Activated CD4-positive, alpha-beta memory T cell treated with anti-CD3 and anti-CD28 coated beads, Interleukin-2, amount 10 ng/mL, durations not matched to agents 7 days and 5 days (primary cell): ENCODE measurements around the gene CDC27. TPM values are rescaled to one million over a fixed set of nuclear protein-coding genes. Genes with fewer than 3 reads are reported as not detected.
A peak's percentile ranks its signal among the peaks of the same experiment; 100 is the strongest.

ENCODE experiments used
- CTCF ChIA-PET: fragments of 350-600 bp; sonication (Branson Sonifier 250); formaldehyde crosslinking; loops from one replicate; lab custom pipeline; 2021; ENCODE audit warnings: antibody characterized with exemption, inconsistent platforms; lab: Charles Lee
- POLR2A ChIA-PET: fragments of 350-600 bp; sonication (Branson Sonifier 250); formaldehyde crosslinking; loops from one replicate; lab custom pipeline; 2021; ENCODE audit warnings: antibody characterized with exemption; lab: Charles Lee
- DNase-seq: peaks from one replicate; pipeline ENCODE4 v3.0.0-alpha.2; 2020
- H3K27ac Mint-ChIP-seq: one replicate; pipeline ENCODE4 v1.8.0; 2021; ENCODE audit warnings: mild to moderate bottlenecking, mixed read lengths
- H3K27me3 Mint-ChIP-seq: one replicate; pipeline ENCODE4 v1.8.0; 2021; ENCODE audit warnings: mixed read lengths
- H3K36me3 Mint-ChIP-seq: one replicate; pipeline ENCODE4 v1.8.0; 2021; ENCODE audit warnings: low read depth, mixed read lengths
- H3K4me1 Mint-ChIP-seq: one replicate; pipeline ENCODE4 v1.8.0; 2021; ENCODE audit warnings: mixed read lengths
- H3K4me3 Mint-ChIP-seq: one replicate; pipeline ENCODE4 v1.8.0; 2021; ENCODE audit warnings: mild to moderate bottlenecking, mixed read lengths
- H3K9me3 Mint-ChIP-seq: one replicate; pipeline ENCODE4 v1.8.0; 2021; ENCODE audit warnings: mixed read lengths
- total RNA-seq, 2 experiments: library from RNA; stranded (reverse); gene quantifications; one replicate each; pipeline ENCODE4 v1.2.3, GENCODE V29; 2021

Gene CDC27
- total RNA-seq, 2 experiments from 2014 or later: 138 to 140 TPM

GRCh38 chr17:47203984-47204721, 15.1 kb upstream of the CDC27 start:
- DNase-seq: peak; percentile 73
- Mint-ChIP-seq H3K4me3 (peak overlapping the region; percentile 70), H3K4me1 (peaks cover 58% of the 10 kb centered on the region), H3K27me3 (no peaks in the 10 kb centered on the region), H3K9me3 (no peaks in the 10 kb centered on the region), H3K36me3 (no peaks in the 10 kb centered on the region), H3K27ac (peak overlapping the region; percentile 96)
- POLR2A ChIA-PET: interaction anchor here (0.6 to 8.1 kb wide), 9 partner anchors 13 to 472 kb away, joined by 3 to 138 read pairs (median 4); partner anchors contain the start of genes CDC27 and KPNB1
- CTCF ChIA-PET: interaction anchor here (0.7 to 3.6 kb wide), 5 partner anchors 11 to 111 kb away, joined by 3 to 18 read pairs (median 5); partner anchors contain the start of gene CDC27

GRCh38 chr17:47201166-47201565, 12.1 kb upstream of the CDC27 start:
- no peaks in the 10 kb centered on the region for H3K36me3 Mint-ChIP-seq
- H3K4me3 Mint-ChIP-seq: no peak overlapping the region
- peaks cover 43% of the 10 kb centered on the region for H3K4me1 Mint-ChIP-seq
- no peaks in the 10 kb centered on the region for H3K9me3 Mint-ChIP-seq
- peaks cover 6% of the 10 kb centered on the region for H3K27me3 Mint-ChIP-seq
- H3K27ac Mint-ChIP-seq: no peak overlapping the region
- CTCF ChIA-PET: interaction anchor here (2.5 kb wide), 1 partner anchor 11 kb away, joined by 13 read pairs; the partner anchor contains the start of gene CDC27
- DNase-seq: no peak
- POLR2A ChIA-PET: interaction anchor here (3.2 kb wide), 1 partner anchor 12 kb away, joined by 18 read pairs; the partner anchor contains the start of gene CDC27

GRCh38 chr17:47200325-47200664, 11.2 kb upstream of the CDC27 start:
- POLR2A ChIA-PET: interaction anchor here (3.2 kb wide), 1 partner anchor 11 kb away, joined by 18 read pairs; the partner anchor contains the start of gene CDC27
- Mint-ChIP-seq H3K27me3 (peaks cover 6% of the 10 kb centered on the region), H3K4me3 (no peak overlapping the region), H3K9me3 (no peaks in the 10 kb centered on the region), H3K36me3 (no peaks in the 10 kb centered on the region), H3K27ac (peak overlapping the region; percentile 40), H3K4me1 (peaks cover 34% of the 10 kb centered on the region)
- CTCF ChIA-PET: interaction anchor here (2.5 kb wide), 1 partner anchor 10 kb away, joined by 13 read pairs; the partner anchor contains the start of gene CDC27
- DNase-seq: no peak

GRCh38 chr17:47199627-47200324, 10.7 kb upstream of the CDC27 start:
- Mint-ChIP-seq H3K27me3 (peaks cover 6% of the 10 kb centered on the region), H3K36me3 (no peaks in the 10 kb centered on the region), H3K9me3 (no peaks in the 10 kb centered on the region), H3K27ac (peak overlapping the region; percentile 40), H3K4me3 (no peak overlapping the region), H3K4me1 (peaks cover 29% of the 10 kb centered on the region)
- CTCF ChIA-PET: interaction anchor here (0.6 to 2.5 kb wide), 2 partner anchors 10 to 698 kb away, joined by 3 to 13 read pairs; partner anchors contain the start of gene CDC27
- no peak for DNase-seq
- POLR2A ChIA-PET: interaction anchor here (3.2 kb wide), 1 partner anchor 11 kb away, joined by 18 read pairs; the partner anchor contains the start of gene CDC27

- ChIA-PET POLR2A (interaction anchor here (1.2 to 1.6 kb wide), 2 partner anchors 9 to 11 kb away, joined by 3 to 7 read pairs; partner anchors contain the start of genes CDC27 and MYL4), CTCF (no interaction called here)
- no peaks in the 10 kb centered on the region for H3K9me3 Mint-ChIP-seq
- no peak overlapping the region for H3K4me3 Mint-ChIP-seq
- H3K27me3 Mint-ChIP-seq: peaks cover 6% of the 10 kb centered on the region
- no peak for DNase-seq
- H3K27ac Mint-ChIP-seq: no peak overlapping the region
- H3K4me1 Mint-ChIP-seq: peaks cover 21% of the 10 kb centered on the region
- H3K36me3 Mint-ChIP-seq: no peaks in the 10 kb centered on the region
Observed at GRCh38 chr17:47197821-47198220, 8.7 kb upstream of the CDC27 start.

GRCh38 chr17:47193931-47194511, 4.9 kb upstream of the CDC27 start:
- H3K4me1 Mint-ChIP-seq: peaks cover 30% of the 10 kb centered on the region
- no peak overlapping the region for H3K4me3 Mint-ChIP-seq
- no peak overlapping the region for H3K27ac Mint-ChIP-seq
- CTCF ChIA-PET: interaction anchor here (1.5 kb wide), 1 partner anchor 14 kb away, joined by 4 read pairs; no protein-coding TSS in a partner anchor
- POLR2A ChIA-PET: interaction anchor here (0.6 to 8.0 kb wide), 2 partner anchors 12 to 927 kb away, joined by 3 to 138 read pairs; partner anchors contain the start of gene MYL4
- H3K9me3 Mint-ChIP-seq: no peaks in the 10 kb centered on the region
- H3K27me3 Mint-ChIP-seq: peaks cover 6% of the 10 kb centered on the region
- peaks cover under 1% of the 10 kb centered on the region for H3K36me3 Mint-ChIP-seq
- DNase-seq: no peak

- no peak overlapping the region for H3K4me3 Mint-ChIP-seq
- CTCF ChIA-PET: interaction anchor here (0.8 to 1.5 kb wide), 3 partner anchors 12 to 15 kb away, joined by 3 to 4 read pairs (median 4); no protein-coding TSS in a partner anchor
Observed at GRCh38 chr17:47192554-47192953, 3.5 kb upstream of the CDC27 start.

GRCh38 chr17:47190770-47191169, 1.7 kb upstream of the CDC27 start:
- Mint-ChIP-seq H3K4me1 (peaks cover 48% of the 10 kb centered on the region), H3K36me3 (peaks cover 20% of the 10 kb centered on the region), H3K4me3 (no peak overlapping the region), H3K9me3 (no peaks in the 10 kb centered on the region), H3K27ac (no peak overlapping the region), H3K27me3 (no peaks in the 10 kb centered on the region)
- ChIA-PET CTCF (interaction anchor here (2.2 to 3.0 kb wide), 2 partner anchors 10 to 15 kb away, joined by 13 to 18 read pairs; no protein-coding TSS in a partner anchor), POLR2A (interaction anchor here (1.8 to 8.0 kb wide), 3 partner anchors 10 to 30 kb away, joined by 11 to 138 read pairs (median 13); partner anchors contain the start of gene MYL4)
- no peak for DNase-seq

More at GRCh38 chr17:47192554-47192953, 3.5 kb upstream of the CDC27 start:
- DNase-seq: no peak
- H3K27me3 Mint-ChIP-seq: peaks cover 4% of the 10 kb centered on the region
- H3K9me3 Mint-ChIP-seq: no peaks in the 10 kb centered on the region
- H3K27ac Mint-ChIP-seq: peak overlapping the region; percentile 55
- H3K36me3 Mint-ChIP-seq: peaks cover 11% of the 10 kb centered on the region
- peaks cover 35% of the 10 kb centered on the region for H3K4me1 Mint-ChIP-seq
- POLR2A ChIA-PET: interaction anchor here (8.0 kb wide), 1 partner anchor 14 kb away, joined by 138 read pairs; the partner anchor contains the start of gene MYL4

- POLR2A ChIA-PET: interaction anchor here (1.6 to 8.0 kb wide), 8 partner anchors 10 to 460 kb away, joined by 4 to 138 read pairs (median 10); partner anchors contain the start of genes EFCAB13, KPNB1 and MYL4
- H3K4me1 Mint-ChIP-seq: peaks cover 51% of the 10 kb centered on the region
- H3K9me3 Mint-ChIP-seq: no peaks in the 10 kb centered on the region
- CTCF ChIA-PET: interaction anchor here (1.3 to 3.0 kb wide), 3 partner anchors 10 to 39 kb away, joined by 4 to 18 read pairs (median 13); no protein-coding TSS in a partner anchor
- no peaks in the 10 kb centered on the region for H3K27me3 Mint-ChIP-seq
- DNase-seq: no peak
- peak overlapping the region; percentile 6 for H3K4me3 Mint-ChIP-seq
- peaks cover 23% of the 10 kb centered on the region for H3K36me3 Mint-ChIP-seq
- peak overlapping the region; percentile 95 for H3K27ac Mint-ChIP-seq
Observed at GRCh38 chr17:47190243-47190642, 1.1 kb upstream of the CDC27 start.

- Mint-ChIP-seq H3K4me3 (peak overlapping the region; percentile 96), H3K9me3 (no peaks in the 10 kb centered on the region), H3K36me3 (peaks cover 24% of the 10 kb centered on the region), H3K27ac (peak overlapping the region; percentile 95), H3K27me3 (no peaks in the 10 kb centered on the region), H3K4me1 (peaks cover 52% of the 10 kb centered on the region)
- no peak for DNase-seq
- ChIA-PET CTCF (interaction anchor here (1.0 to 3.0 kb wide), 5 partner anchors 11 to 41 kb away, joined by 3 to 18 read pairs (median 4); no protein-coding TSS in a partner anchor), POLR2A (interaction anchor here (0.9 to 8.0 kb wide), 10 partner anchors 8 to 460 kb away, joined by 3 to 138 read pairs (median 8); partner anchors contain the start of genes EFCAB13, KPNB1 and MYL4)
Observed at GRCh38 chr17:47189732-47190237, 690 bp upstream of the CDC27 start.

GRCh38 chr17:47188271-47188875, 722 bp downstream of the CDC27 start:
- Mint-ChIP-seq H3K27me3 (no peaks in the 10 kb centered on the region), H3K9me3 (no peaks in the 10 kb centered on the region), H3K36me3 (peaks cover 30% of the 10 kb centered on the region), H3K4me3 (peak overlapping the region; percentile 96), H3K27ac (peak overlapping the region; percentile 95), H3K4me1 (peaks cover 58% of the 10 kb centered on the region)
- ChIA-PET POLR2A (interaction anchor here (1.3 to 8.0 kb wide), 11 partner anchors 8 to 462 kb away, joined by 3 to 138 read pairs (median 5); partner anchors contain the start of genes EFCAB13, KPNB1 and MYL4), CTCF (interaction anchor here (3.0 kb wide), 1 partner anchor 17 kb away, joined by 18 read pairs; no protein-coding TSS in a partner anchor)
- DNase-seq: no peak
